GM04503 (cell line): Measurements from ENCODE around the gene LENG8.
"Not testable (repeated sequence)": the region's sequence is repeated elsewhere in the genome, so short reads cannot be mapped to it uniquely, and the experiment has no call there.

Source experiments
- DNase-seq: peaks from one replicate; pipeline ENCODE4 v3.0.0-alpha.2; 2012; ENCODE audit warnings: low read depth

Gene LENG8

DNA sequence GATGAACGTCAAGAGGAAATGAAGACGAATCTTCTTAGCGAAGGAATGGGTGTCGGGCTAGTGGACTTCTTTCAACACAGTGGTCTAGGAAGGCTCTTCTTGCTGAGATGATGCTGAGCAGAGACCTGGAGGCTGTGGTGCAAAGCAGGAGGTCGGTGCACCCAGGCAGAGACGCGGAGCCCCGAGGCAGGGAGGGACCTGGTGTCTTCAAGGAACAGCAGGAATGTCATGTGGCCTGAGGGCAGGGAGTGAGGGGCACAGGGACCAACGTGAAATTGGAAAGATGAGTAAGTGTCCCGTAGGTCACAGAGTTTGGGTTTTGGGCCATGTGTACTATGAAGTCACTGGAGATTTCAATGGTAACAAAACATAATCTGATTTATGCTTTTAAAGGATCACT is 35.5 kb downstream of the LENG8 start:
- no peak for DNase-seq

DNA sequence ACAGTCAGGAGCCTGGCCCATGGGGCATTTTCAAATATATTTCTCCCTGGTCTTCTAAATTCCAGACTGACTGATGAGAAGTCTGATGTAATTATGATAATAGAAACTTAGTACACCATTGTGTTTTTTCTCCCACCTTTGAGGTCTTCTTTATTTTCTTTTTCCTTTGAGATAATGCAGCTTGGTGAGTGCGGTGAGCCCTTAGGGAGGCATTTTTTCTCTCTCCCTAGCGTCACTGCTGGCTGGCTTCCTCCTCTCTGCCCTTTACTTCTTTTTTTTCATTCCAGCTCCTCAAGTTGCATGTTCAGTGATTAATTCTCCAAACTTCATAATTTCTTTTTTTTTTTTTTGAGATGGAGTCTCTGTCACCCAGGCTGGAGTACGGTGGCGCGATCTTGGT is 36.9 kb downstream of the LENG8 start:
- no peak for DNase-seq

DNA sequence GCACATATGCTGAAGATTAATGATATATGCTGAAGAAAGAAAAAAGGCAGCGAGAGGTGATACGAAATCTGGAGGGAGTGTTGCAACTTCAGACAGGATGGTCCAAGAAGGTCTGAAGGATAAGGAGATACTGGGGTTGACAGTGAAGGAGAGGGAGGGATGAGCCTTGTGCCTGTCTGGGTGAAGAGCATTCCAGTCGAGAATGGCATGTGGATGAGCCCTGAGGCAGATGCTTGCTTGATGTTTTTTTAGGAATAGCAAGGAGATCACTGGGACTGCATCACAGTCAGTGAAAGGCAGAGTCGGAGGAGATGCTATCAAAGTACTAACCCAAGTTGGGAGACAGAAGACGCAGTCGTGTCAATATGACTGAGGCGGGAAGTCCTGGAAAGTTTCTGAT is 40.3 kb downstream of the LENG8 start:
- DNase-seq: no peak

DNA sequence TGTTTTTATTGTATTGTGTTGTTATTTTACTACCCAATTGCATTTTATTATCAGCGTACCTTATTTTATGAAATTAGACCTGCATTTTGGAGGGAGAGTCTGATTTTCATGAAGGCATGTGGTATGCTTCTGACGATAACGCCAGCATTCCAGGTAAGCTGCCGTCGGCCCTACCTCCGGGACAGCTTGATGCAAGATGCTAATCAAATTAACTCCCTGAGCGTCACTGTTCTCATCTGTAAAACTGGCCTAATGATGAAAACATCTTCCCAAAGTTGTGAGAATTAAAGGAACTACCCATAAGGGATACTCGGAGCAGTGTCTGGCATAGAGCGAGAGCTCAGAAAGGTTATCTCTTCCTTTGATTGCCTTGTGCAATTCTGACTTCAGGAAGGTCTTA is 40.8 kb downstream of the LENG8 start:
- no peak for DNase-seq

DNA sequence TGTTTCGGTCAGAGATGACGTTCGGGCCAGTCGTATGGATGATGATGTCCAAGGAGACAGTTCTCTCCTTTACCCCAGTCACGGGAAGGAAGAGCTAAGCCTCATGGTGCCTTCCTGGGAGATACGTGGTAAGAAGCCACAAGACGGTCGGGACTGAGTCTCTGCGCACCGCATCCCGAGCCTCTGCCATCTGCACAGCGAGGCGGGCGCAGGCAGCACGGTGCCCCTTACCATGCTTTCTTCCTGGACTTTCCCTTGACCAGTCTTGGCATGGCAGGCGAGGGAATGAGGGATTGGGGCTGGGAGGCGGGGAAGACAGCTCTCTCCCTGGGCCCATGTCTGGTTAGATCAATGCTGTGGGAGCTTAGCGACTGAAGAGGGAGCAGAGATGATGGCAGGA is 43.6 kb downstream of the LENG8 start:
- DNase-seq: no peak

DNA sequence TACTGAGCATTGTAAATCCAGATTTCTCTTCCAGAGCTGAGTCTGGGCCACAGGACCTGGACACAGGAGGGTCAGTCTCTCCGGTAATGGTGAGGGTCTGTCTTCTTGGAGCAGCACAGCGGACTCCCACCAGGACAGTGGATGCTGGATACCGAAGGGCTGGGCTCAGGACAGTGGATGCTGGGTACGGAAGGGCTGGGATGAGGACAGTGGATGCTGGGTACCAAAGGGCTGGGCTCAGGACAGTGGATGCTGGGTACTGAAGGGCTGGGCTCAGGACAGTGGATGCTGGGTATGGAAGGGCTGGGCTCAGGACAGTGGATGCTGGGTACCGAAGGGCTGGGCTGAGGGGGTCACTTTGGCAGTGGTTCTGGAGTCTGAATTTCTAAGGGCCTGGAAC is 44.1 kb downstream of the LENG8 start:
- DNase-seq: not testable (repeated sequence)

DNA sequence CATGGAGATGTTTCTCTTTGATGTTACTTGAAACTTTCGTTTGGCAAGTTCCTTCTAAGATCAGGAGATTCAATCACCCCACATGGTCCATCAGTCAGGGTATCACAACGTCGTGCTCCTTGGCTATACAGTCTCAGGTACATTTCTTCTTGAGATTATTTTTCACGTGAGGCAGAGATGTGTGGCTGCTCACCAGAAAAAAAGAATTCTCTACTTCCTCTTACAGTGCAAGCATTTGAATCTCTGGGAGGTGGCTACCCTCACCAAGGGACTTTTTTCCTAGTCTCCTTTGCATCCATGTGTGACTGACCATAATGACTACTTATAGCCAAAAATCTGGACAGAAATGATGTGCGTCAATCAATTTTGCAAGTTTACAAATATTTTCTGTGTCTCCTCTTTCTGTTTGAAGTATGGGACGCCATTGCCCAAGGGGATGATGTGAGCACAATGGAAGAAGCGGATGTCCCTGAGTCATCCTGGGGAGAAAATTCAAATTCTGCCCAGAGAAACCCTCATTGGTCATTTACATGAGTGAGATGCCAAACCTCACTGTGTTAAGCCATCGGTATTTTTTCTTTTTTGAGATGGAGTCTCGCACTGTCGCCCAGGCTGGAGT is 45.1 kb downstream of the LENG8 start:
- no peak for DNase-seq

DNA sequence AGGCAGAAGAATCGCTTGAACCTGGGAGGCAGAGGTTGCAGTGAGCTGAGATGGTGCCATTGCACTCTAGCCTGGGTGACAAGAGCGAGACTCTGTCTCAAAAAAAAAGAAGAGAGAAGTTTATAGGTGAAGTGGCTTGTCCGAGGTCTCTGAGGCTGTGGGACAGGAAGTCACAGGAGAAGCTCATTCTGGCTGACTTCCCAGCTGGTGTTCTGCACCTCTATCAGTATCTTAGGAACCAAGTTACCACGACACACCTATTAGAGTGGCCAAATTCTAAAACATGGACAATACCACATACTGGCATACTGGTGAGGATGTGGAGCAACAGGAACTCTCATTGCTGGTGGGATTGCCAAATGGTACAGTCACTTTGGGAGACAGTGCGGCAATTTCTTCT is 46.3 kb downstream of the LENG8 start:
- DNase-seq: not testable (repeated sequence)

DNA sequence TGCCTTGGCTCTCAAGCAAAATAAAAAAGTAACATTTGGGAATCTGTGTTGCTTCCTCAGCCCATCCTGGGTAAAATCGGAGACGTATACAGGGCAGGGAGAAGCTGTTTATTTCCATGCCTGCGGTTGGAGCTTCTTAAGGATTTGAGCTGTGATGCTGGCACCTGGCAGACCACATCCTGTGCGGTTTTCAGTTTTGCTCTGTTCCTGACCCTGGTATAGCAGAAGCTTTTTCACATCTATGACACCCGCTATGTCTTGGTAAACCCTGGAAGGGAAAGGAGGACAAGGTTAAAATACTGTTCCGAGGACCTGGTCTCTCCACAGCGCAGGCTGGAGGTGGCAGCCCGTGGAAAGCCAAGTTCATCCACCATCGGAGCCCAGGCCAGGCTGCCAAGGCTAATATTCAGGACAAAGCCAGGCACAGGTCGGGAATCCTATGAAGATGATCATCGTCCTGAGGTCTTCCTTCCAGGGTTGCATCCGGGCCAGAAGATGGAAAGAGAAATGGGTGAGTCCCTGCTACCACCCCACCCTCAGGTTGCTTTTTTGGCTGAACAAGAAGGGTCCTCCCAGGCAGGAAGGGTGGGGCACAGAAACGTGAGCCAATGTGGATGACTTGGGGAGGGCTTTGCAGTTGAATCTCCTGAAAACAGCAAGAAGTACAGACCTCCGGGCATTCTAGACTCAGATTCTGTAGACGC is 48.9 kb downstream of the LENG8 start:
- DNase-seq: not testable (repeated sequence)

DNA sequence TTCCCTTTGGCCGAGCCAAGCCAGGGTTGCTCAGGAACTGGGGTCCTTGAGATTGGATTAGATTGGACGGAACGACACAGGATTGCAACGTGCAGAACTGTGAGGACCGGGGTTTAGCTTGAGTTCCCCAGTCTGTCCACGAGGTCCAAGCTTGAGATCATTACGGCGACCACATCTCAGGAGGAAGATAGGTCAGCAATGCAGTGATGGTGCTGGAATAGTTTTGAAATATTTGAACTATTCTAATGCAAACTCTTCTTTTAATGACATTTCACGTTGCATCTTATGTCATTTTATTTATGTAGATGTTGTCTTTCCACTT is 49.4 kb downstream of the LENG8 start:
- not testable (repeated sequence) for DNase-seq

DNA sequence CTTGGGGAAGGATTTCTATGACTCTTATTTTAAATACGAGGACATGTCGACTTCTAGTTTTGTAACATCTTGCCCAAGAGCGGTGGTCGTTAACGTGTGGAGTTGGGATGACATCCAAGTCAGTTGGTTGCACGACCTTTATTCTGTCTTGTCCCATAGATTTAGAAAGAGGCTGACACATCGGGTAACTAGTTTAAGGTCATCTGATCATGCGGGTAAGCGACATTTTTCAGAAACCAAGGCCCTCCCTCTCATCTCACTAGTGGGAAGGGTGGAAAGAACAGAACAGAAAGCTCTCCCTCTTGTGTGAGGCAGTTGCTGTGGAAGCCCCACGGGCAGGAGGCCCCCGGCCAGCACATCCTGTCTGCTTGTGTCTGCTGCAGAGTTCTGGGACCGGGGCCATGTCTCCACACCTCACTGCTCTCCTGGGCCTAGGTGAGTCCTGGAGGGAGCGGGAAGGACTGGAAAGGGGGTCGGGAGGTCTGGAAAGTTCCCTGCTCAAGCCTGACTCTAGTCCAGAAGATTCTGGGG is 53.6 kb downstream of the LENG8 start, which contains the start of gene LAIR2:
LAIR2 (plus strand) TSS at position 314 of the 531 bp plus-strand sequence; CDS start at position 402, 88 bp downstream.
- DNase-seq: no peak

DNA sequence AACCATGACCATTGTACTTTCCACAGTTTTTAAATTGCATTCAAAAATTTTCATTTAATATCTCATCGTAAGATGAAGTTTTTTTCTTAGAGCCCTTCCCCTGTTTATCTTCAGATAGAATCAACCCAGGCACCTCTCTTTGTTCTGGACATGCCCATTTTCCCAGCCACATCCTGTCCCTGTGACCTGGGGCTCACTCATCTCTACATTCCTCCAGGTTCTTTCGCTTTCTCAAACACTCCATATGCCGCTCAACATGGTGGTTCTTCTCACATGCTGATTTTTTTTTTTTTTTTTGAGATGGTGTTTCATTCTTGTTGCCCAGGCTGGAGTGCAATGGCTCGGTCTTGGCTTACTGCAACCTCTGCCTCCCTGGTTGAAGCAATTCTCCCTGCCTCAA is 56.5 kb downstream of the LENG8 start:
- DNase-seq: not testable (repeated sequence)

DNA sequence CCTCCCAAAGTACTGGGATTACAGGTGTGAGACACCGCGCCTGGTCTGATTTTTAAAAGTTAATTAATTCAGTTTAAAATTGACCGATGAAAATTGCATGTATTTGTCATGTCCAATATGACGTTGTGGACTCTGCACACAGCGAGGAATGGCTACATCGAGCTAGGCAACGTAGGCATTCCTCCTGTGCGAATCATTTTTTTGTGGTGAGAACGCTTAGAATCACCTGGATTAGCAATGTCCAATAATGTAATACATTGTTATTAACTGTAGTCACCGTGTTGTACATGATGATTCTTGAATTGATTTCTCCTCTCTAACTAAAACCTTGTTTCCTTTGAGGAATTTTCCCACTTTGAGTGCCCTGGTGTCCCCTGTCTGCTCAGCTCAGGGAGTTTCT is 57.1 kb downstream of the LENG8 start:
- no peak for DNase-seq

DNA sequence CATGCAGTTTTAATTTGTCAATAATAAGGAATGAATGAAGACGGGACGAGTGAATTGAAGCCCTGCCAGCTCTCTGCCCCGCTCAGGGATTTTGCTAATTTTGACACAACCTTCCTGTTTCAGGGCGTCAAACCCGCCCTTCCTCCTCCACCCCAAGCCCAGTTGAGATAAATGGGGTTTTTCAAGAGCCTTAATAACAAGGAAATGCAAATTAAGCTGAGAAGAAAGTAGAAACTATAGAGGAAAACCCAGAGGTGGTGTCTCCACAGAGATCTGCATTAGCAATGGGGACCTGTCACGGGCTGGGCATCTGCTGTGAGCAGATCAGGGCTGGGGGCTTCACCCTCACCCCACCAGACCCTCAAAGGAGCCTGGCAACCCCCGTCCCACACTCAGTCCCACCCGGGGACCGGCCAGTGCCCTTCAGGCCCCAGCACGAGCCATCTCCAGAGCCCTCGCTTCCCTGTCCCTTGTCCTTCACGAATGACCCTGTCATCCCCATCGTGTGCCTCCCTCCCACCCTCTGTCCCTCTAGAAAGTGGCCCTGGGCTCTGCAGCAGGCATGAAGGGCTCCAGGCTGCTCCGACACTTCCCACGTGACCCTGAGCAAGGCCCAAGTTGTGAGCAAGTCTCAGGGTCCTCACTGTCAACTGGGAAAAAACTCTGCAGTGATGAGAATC is 58.2 kb downstream of the LENG8 start:
- not testable (repeated sequence) for DNase-seq

DNA sequence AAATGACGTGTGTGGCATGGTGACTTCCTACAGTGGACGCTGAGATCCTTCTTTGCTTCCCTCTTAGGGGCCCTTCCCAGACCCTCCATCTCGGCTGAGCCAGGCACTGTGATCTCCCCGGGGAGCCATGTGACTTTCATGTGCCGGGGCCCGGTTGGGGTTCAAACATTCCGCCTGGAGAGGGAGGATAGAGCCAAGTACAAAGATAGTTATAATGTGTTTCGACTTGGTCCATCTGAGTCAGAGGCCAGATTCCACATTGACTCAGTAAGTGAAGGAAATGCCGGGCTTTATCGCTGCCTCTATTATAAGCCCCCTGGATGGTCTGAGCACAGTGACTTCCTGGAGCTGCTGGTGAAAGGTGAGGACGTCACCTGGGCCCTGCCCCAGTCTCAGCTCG is 58.8 kb downstream of the LENG8 start:
- no peak for DNase-seq

DNA sequence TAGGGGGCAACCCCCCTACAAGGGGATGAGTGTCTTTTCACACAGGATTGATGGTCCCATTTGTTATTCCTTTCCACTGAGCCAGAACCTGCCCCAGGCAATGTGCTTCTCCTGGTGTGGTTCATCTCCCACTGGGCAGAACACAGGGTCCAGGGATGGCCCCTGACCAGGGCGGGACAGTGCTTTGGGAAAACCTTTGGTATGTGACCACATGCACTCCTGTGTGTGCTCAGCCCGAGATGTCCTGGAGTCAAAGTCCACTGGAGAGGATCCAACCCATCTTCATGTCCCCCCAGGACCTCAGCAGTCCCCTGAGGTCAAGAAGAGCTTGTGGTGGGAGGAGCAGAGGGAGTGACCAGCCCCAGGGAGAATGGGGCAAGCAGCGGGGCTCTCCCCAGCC is 59.5 kb downstream of the LENG8 start:
- not testable (repeated sequence) for DNase-seq

DNA sequence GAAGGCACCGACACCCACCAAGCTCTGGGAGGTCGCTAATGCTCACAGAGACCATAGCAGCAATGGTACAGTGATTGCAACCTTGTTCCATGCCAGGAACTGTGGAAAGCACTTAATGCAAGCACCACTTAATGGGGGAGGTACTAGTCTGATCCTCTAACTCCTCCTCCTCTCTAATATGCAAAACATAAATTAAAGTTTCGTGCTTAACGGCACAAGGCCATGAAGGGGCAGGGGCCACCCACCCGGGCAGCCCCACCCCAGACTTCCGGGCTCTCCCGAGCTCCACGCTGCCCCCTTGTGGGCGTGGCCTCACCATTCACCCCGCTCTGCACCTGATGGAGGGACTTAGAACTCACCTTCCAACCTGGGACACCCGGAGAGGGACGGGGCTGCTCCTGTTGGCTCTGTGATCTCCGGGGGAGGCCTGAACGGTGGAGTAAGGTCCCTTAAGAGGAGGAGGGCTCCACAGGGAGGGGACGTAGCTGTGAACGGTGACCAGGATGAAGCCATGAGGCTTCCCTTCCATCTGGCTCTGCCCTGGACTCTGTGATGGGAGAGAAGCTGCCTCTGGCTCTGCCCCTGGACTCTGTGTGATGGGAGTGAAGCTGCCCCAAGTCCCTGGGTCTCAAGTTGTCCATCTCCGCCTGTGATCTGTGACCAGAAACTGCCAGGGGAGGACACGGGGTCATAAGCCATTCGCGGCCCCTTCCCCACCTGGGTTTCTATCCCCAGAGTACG is 60.4 kb downstream of the LENG8 start:
- not testable (repeated sequence) for DNase-seq
